GM18520 (cell line): ENCODE data around the gene AK9.
"Not testable (repeated sequence)": the region's sequence is repeated elsewhere in the genome, so short reads cannot be mapped to it uniquely, and the experiment has no call there.

Experiments used
- ATAC-seq: cut with Tn5 transposase; IDR thresholded peaks from one replicate; pipeline ENCODE4 v1.9.1; 2021; ENCODE audit not compliant: unreplicated experiment

AK9 gene

GRCh38 chr6:109690737-109691621, at the start of gene AK9, which contains the start of gene FIG4:
Gene AK9, minus strand, starts transcription at chr6:109691202. Its CDS starts 15,457 bp downstream, at chr6:109675745.
Gene FIG4, plus strand, starts transcription at chr6:109691296. Its CDS starts 140 bp downstream, at chr6:109691436.
- ATAC-seq, result peak; percentile 91

DNA sequence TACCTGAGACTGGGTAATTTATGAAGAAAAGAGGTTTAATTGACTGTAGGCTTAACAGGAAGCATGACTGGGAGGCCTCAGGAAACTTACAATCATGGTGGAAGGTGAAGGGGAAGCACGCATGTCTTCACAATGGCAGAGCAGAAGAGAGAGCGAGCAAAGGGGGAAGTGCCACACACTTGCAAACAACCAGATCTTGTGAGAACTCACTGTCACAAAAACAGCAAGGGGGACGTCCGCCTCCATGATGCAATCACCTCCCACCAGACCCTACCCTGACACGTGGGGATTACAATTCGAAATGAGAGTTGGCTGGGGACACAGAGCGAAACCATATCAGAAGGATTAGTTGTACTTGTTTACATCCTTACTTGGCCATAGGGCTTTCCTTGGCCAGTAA, 49.8 kb upstream of the AK9 start:
- no peak for ATAC-seq

GRCh38 chr6:109739686-109740085, 48.7 kb upstream of the AK9 start:
- no peak for ATAC-seq

- ATAC-seq, result no peak
Measured at GRCh38 chr6:109738667-109739066, 47.7 kb upstream of the AK9 start.

GRCh38 chr6:109738255-109738654, 47.3 kb upstream of the AK9 start:
- ATAC-seq, result no peak

DNA sequence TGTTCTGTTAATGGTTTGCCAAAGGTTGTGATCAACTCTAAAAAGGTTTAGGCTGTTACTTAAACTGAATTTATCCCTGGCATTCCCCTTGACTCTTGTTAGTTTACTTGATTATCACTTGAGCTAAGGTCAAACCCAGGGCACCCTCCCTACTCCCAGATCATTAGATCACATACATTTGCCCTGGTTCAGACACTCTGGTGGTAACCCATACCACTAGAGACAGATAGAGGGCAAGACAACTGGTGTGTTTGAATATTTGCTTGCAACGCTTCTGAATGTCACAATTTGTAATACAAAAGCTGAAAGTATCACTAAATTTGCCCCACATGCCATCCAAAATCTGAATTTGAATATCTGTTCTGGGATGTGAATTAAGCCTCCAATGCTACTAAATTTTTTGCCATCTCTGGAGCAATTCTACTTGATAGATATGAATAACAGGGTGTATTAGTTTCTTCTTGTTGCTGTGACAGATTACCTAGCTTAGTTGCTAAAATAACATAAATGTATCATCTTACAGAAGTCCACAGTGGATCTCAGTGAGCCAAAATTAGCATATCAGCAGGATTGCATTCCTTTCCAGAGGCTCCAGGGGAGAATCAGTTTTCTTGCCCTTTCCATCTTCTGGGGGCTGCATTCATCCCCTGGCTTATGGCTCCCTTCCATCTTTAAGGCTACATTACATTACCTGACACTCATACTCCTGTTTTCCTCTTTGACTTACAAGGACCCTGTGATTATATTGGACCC, 45.4 kb upstream of the AK9 start:
- no peak for ATAC-seq

- ATAC-seq, result not testable (repeated sequence)
Measured at GRCh38 chr6:109725250-109725649, 34.2 kb upstream of the AK9 start.

- no peak for ATAC-seq
Measured at GRCh38 chr6:109722564-109723254, 31.7 kb upstream of the AK9 start.

DNA sequence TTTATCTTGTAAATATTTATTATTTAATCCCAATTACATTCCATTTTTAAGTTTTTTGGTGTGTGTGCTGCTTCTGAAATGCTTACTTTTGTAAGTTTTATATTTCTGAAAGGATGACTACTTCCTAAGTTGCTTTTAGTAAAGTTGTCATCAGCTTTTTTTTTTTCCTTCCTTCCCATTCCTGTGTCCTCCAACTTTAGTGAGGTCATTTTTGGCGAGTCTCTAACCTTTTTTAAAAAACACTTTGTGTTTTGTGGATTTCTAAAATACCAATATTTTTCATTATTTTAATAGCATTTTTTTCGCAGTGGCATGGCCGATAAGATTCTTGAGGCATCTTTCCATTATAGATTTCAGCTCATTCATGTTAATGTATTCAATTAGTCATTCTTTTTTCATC, 31.0 kb upstream of the AK9 start:
- ATAC-seq, result no peak

DNA sequence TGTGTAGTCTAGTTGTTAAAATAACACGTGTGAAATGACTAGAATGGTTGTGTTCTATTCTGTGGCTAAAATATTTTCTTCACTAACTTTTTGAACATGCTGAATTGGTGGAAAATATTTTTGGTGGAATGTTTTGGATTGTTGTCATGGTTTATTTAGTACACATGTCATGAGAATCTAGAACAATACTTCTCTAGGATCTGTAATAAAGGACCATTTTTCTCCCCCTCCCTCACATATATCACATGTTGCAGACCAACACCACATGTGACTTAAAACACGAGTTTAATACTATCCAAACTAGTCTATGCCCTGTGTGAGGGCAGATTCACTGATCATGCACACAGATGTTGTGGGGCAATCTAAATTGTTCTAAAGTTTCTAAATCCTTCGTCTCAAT, 29.3 kb upstream of the AK9 start:
- no peak for ATAC-seq

GRCh38 chr6:109718991-109719390, 28.0 kb upstream of the AK9 start:
- ATAC-seq, result no peak

DNA sequence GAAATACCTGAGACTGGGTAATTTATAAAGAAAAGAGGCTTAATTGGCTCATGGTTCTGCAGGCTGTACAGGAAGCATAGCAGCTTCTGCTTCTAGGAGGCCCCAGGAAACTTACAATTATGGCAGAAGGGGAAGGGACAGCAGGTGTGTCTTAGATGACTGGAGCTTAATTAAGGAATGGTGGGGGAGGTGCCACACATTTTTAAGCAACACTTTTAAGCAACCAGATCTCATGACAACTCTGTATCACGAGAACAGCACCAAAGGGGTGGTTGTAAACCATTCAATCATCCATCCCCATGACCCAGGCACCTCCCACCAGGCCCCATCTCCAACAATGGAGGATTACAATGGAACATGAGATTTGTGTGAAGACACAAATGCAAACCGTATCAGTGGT, 27.0 kb upstream of the AK9 start:
- no peak for ATAC-seq

- no peak for ATAC-seq
Measured at GRCh38 chr6:109715616-109716015, 24.6 kb upstream of the AK9 start.

GRCh38 chr6:109714611-109715010, 23.6 kb upstream of the AK9 start:
- no peak for ATAC-seq

GRCh38 chr6:109714166-109714565, 23.2 kb upstream of the AK9 start:
- ATAC-seq, result no peak

GRCh38 chr6:109713097-109713496, 22.1 kb upstream of the AK9 start:
- ATAC-seq, result no peak

GRCh38 chr6:109708099-109708498, 17.1 kb upstream of the AK9 start:
- not testable (repeated sequence) for ATAC-seq

DNA sequence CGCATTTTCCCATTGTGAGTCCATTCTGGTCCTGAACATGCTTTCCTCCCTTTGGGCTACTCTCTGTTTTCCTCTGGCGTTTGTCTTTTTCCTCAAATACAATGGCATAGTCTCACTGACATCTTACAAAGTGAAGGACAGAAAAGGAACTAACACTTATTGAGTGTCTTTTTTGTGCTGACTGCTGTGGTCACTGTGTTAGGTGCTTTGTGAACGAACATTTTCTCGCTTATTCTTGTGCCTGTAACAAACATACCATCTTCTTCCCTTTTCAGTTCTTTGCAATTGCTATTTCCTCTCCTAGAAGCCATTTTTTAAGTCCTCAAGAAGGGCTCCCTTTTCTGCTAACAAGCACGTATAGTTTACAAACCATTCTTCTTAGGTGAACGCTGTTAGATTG, 15.5 kb upstream of the AK9 start:
- ATAC-seq, result no peak

DNA sequence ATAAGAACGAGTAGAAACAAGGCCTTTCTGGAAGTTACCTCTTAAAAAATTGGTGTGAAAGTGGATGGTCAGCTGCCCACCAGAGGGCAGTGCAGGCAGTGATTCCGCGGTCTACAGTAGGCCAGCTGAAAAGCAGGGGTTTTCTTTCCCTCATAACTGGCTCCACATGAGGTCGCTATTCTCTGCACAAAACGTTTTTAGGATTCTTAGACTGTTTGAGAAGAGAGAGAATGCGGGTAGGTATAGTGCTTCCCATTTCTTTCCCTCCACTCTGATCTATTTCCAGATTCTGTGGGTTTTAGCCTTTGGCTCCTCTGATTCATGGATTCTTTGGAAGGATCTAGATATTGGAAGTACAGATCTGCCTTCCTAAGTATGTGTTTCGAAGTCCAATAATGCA, 14.3 kb upstream of the AK9 start:
- ATAC-seq, result peak; percentile 71

DNA sequence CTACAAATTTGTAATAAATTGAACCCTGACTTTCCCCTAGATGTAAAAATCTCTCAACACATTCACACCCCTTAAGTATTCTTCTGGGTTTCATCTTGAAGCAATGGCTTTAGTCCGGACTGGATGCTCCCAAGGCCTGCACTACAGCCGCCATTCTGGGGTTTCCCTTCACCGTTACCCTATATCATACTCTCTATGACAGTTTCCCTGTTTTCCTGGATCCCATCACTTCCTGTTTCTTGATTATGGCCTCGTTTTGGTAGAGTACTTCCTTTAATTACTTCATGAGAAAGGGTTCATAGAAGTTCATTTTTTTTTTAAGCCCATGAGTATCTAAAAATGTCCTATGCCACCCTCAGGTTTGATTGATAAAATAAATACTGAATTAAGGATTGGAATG, 11.8 kb upstream of the AK9 start:
- ATAC-seq, result no peak

- ATAC-seq, result no peak
Measured at GRCh38 chr6:109701774-109702173, 10.8 kb upstream of the AK9 start.
